GM12878 (cell line): Measurements from ENCODE around the gene EGFL8. TPM values are rescaled to one million over a fixed set of nuclear protein-coding genes. Genes with fewer than 3 reads are reported as not detected.
A peak's percentile ranks its signal among the peaks of the same experiment; 100 is the strongest.

ENCODE experiments used
- ATAC-seq: fragments of 200-7000 bp; cut with Tn5 transposase; 3 replicates; pipeline ENCODE4 v1.9.1; 2020; ENCODE audit warnings: mild to moderate bottlenecking, moderate library complexity
- BruUV-seq: library from RNA; stranded (reverse); fragments of 400-500 nt; replicated peaks from 2 replicates; lab custom pipeline; 2021; lab: Mats Ljungman, UMichigan
- CTCF ChIA-PET: fragments of 300-600 bp; sonication (Branson Sonifier 250); formaldehyde crosslinking; extraction: SDS; loops from one replicate; lab custom pipeline; 2021; ENCODE audit warnings: inconsistent platforms; lab: Yijun Ruan, JAX
- POLR2A ChIA-PET: fragments of 350-600 bp; formaldehyde crosslinking; extraction: SDS; loops from one replicate; lab custom pipeline; 2021; ENCODE audit warnings: inconsistent platforms; lab: Charles Lee
- RAD21 ChIA-PET: fragments of 300-600 bp; sonication (Branson Sonifier 250); formaldehyde crosslinking; loops from one replicate; lab custom pipeline; 2023; ENCODE audit warnings: antibody characterized with exemption; ENCODE audit not compliant: unreplicated experiment; lab: Charles Lee
- SMC1A ChIA-PET: fragments of 300-600 bp; sonication (Branson Sonifier 250); formaldehyde crosslinking; loops from one replicate; lab custom pipeline; 2023; ENCODE audit not compliant: unreplicated experiment, uncharacterized antibody; lab: Charles Lee
- DNase-seq: peaks from one replicate; pipeline ENCODE4 v3.0.0-alpha.2; 2011; ENCODE audit warnings: low read depth, low spot score
- FAIRE-seq: peaks from 3 replicates; lab custom pipeline; 2011; peaks lifted over from hg19 to GRCh38; lab: Jason Lieb, UNC
- H2AFZ ChIP-seq: 2 replicates; pipeline ENCODE4 v1.6.0; 2011; ENCODE audit warnings: low read depth, low read length, control low read depth; ENCODE audit not compliant: control insufficient read depth
- H3K27ac ChIP-seq: 2 replicates; pipeline ENCODE4 v1.5.1; 2011; ENCODE audit warnings: control low read depth; ENCODE audit not compliant: control insufficient read depth, insufficient read depth
- H3K27me3 ChIP-seq, 2 experiments: replicated peaks in 1 of 2; 2 replicates each; pipeline versions ENCODE4 v1.6.0 to v1.6.1; 2011; ENCODE audit warnings: low read length in 1 of 2; ENCODE audit not compliant: control insufficient read depth in 2 of 2, insufficient read depth in 2 of 2
- H3K36me3 ChIP-seq, 2 experiments: 2 replicates each; pipeline ENCODE4 v1.5.1; 2011; ENCODE audit warnings: low read length in 1 of 2; ENCODE audit not compliant: control insufficient read depth in 2 of 2, insufficient read depth in 2 of 2
- H3K4me1 ChIP-seq: 2 replicates; pipeline ENCODE4 v1.6.1; 2011; ENCODE audit warnings: mild to moderate bottlenecking, low read length, moderate library complexity, mixed read lengths; ENCODE audit not compliant: control insufficient read depth, insufficient read depth
- H3K4me2 ChIP-seq: 2 replicates; pipeline ENCODE4 v1.6.0; 2011; ENCODE audit warnings: control low read depth; ENCODE audit not compliant: control insufficient read depth, insufficient read depth
- H3K4me3 ChIP-seq: fragments of 200-600 bp; sonication (generic); 2 replicates; pipeline ENCODE4 v1.5.1; 2016
- H3K79me2 ChIP-seq: 2 replicates; pipeline ENCODE4 v1.6.0; 2011; ENCODE audit warnings: low read length; ENCODE audit not compliant: control insufficient read depth, insufficient read depth
- H3K9ac ChIP-seq: 2 replicates; pipeline ENCODE4 v1.8.0; 2011; ENCODE audit warnings: low read length, control low read depth, mixed read lengths; ENCODE audit not compliant: control insufficient read depth, insufficient read depth
- H3K9me3 ChIP-seq: replicated peaks from 3 replicates; pipeline ENCODE4 v1.5.1; 2011; ENCODE audit warnings: mild to moderate bottlenecking, low read length; ENCODE audit not compliant: control insufficient read depth, insufficient read depth
- H4K20me1 ChIP-seq: 2 replicates; pipeline ENCODE4 v1.6.0; 2011; ENCODE audit not compliant: control insufficient read depth, insufficient read depth
- ATF7 ChIP-seq: fragments of 450-650 bp; IDR thresholded peaks from 2 replicates; pipeline ENCODE4 v1.6.1; 2016; ENCODE audit warnings: low read depth, mild to moderate bottlenecking
- CBX5 ChIP-seq: sonication (generic); IDR thresholded peaks from 2 replicates; pipeline ENCODE4 v1.6.1; 2016; ENCODE audit warnings: low read depth, moderate library complexity, mild to moderate bottlenecking, inconsistent platforms
- EED ChIP-seq: sonication (generic); IDR thresholded peaks from 2 replicates; pipeline ENCODE4 v1.6.1; 2016; ENCODE audit warnings: antibody characterized with exemption, low read depth
- EZH2 ChIP-seq: IDR thresholded peaks from 2 replicates; pipeline ENCODE4 v1.6.1; 2012; ENCODE audit warnings: low read depth, mild to moderate bottlenecking, control low read depth, inconsistent platforms, low read length, borderline replicate concordance; ENCODE audit not compliant: control insufficient read depth
- FOS ChIP-seq: IDR thresholded peaks from 3 replicates; pipeline ENCODE4 v1.6.1; 2011; ENCODE audit warnings: borderline replicate concordance; ENCODE audit not compliant: insufficient read length; ENCODE audit errors: extremely low read depth
- IKZF1 ChIP-seq: fragments of 450-650 bp; conservative IDR thresholded peaks from 2 replicates; pipeline ENCODE4 v1.6.1; 2017; ENCODE audit warnings: antibody characterized with exemption, mild to moderate bottlenecking
- KLF5 ChIP-seq: fragments of 450-650 bp; IDR thresholded peaks from 2 replicates; pipeline ENCODE4 v1.6.1; 2014; ENCODE audit warnings: mild to moderate bottlenecking; ENCODE audit not compliant: partially characterized antibody
- NFXL1 ChIP-seq: fragments of 450-650 bp; IDR thresholded peaks from 2 replicates; pipeline ENCODE4 v1.6.1; 2017; ENCODE audit warnings: antibody characterized with exemption, mild to moderate bottlenecking, borderline replicate concordance
- RAD21 ChIP-seq: IDR thresholded peaks from 2 replicates; pipeline ENCODE4 v1.6.1; 2011; ENCODE audit warnings: mild to moderate bottlenecking, low read depth, low read length, moderate library complexity; ENCODE audit not compliant: insufficient read depth
- RELA ChIP-seq: fragments of 450-650 bp; IDR thresholded peaks from 2 replicates; pipeline ENCODE4 v1.8.0; 2014; ENCODE audit warnings: borderline replicate concordance; ENCODE audit not compliant: partially characterized antibody
- SIN3A ChIP-seq: IDR thresholded peaks from 2 replicates; pipeline ENCODE4 v1.6.1; 2012; ENCODE audit warnings: low read depth, low read length, improper control_type of control experiment
- SMARCA5 ChIP-seq: fragments of 450-650 bp; IDR thresholded peaks from 2 replicates; pipeline ENCODE4 v1.6.1; 2017; ENCODE audit warnings: mild to moderate bottlenecking
- SMC3 ChIP-seq: IDR thresholded peaks from 2 replicates; pipeline ENCODE4 v1.6.1; 2011; ENCODE audit warnings: low read length, improper control_type of control experiment, borderline replicate concordance
- WGBS: methylation state at CpG from one replicate; pipeline ENCODE4 v1.1.6; 2016; ENCODE audit warnings: low lambda C conversion rate; ENCODE audit not compliant: insufficient replicate concordance, insufficient coverage; ENCODE audit errors: missing lambda C conversion rate; 5-methylcytosine and 5-hydroxymethylcytosine counted together
- in situ Hi-C: fragments of 300-500 bp; cut with MboI; formaldehyde crosslinking; loops from 9 replicates; pipeline ENCODE4 v1.14.3; 2018; ENCODE audit warnings: mixed read lengths
- intact Hi-C: fragments of 100-400 bp; cut with micrococcal nuclease; formaldehyde crosslinking; loops from one replicate; pipeline ENCODE4 v1.14.2; 2022; ENCODE audit not compliant: unreplicated experiment
- polyA plus RNA-seq, 11 experiments: library from polyadenylated mRNA; depleted of rRNA in 4 of 11; unstranded in 6 of 11; stranded (reverse) in 5 of 11; fragments of >200 nt; fragmentation: Nextera tagmentation in 4 of 11; fragmentation: Illumina TruSeq in 1 of 11; extraction: Ambion mirVana in 4 of 11; extraction: Trizol in 1 of 11; gene quantifications; 1 replicate in 1 of 11; 2 replicates in 10 of 11; pipeline versions ENCODE4 v1.2.1 to v1.2.3, GENCODE V29; 2011 to 2016; ENCODE audit warnings: inconsistent platforms in 2 of 11, missing spikeins in 2 of 11, low read depth in 1 of 11
- total RNA-seq, 4 experiments: library from RNA; depleted of rRNA in 3 of 4; stranded (reverse); fragments of >200 nt in 3 of 4; fragmentation: Illumina TruSeq in 1 of 4; extraction: Trizol in 1 of 4; gene quantifications; 2 replicates each; pipeline versions ENCODE4 v1.2.1 to v1.2.3, GENCODE V29; 2013 to 2021
- TF ChIP-seq, protein P1 (sequence below), 3 experiments: IDR thresholded peaks in 2 of 3; conservative IDR thresholded peaks in 1 of 3; 2 replicates each; pipeline ENCODE4 v1.5.1; 2011; ENCODE audit warnings: low read depth in 3 of 3, low read length in 3 of 3, mild to moderate bottlenecking in 3 of 3, control low read depth in 2 of 3, moderate library complexity in 2 of 3, inconsistent platforms in 1 of 3, mixed read lengths in 1 of 3; ENCODE audit not compliant: control insufficient read depth in 2 of 3, insufficient read depth in 1 of 3; ENCODE audit errors: extremely low read depth in 1 of 3
- TF ChIP-seq, protein P2 (sequence below): fragments of 450-650 bp; IDR thresholded peaks from 2 replicates; pipeline ENCODE4 v1.6.1; 2017; ENCODE audit warnings: mild to moderate bottlenecking, moderate library complexity

The EGFL8 gene
- total and polyA plus RNA-seq, 10 of the 15 experiments (the other 5 are each of a cell fraction or from before 2014, with no cell fraction given): 0.07 to 3.5 (median 1.4) TPM

DNA sequence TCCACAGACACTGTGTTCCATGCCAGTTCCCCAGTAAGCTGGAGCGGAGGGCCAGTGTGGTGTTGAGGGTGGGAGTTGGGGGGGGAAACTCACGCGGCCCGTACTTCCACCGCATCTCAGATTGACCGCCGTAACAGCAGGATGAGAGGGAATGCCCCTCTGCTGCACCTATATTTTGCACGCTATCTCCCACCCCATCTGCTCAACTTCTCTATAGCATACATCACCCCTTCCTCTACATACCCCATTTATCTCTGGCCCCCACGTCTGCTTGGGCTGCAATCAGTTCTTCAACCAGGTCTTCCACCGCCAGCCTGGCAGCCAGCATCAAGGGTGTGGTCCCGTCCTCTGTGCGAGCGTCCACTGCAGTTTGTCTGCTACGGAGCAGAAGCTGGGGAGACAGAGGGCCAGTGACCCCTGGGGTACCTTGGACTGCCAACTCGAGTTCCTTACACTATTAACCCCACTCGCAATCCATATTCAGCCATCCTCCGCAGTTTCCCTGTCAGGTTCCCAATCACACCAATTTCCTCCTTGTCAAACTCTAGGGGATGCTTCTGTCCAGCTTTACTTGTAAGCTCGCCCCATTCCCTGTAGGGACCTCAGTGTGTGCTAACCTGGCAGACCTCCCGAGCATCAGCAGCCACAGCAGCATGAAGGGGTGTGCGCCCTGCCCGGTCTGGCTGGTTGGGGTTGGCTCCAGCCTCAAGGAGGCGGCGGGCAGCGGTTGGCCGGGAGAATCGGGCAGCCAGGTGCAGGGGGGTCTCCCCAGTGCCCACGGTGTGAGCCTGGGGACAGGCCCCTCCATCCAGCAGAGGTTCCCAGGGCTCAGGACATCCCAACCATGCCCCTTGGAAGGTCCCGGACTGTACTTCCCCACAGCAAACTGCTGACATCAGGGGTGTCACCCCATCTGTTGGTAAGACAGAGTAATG lies 32.6 kb downstream of the EGFL8 start:
- Histone ChIP-seq H3K4me1 (peaks cover 26% of the 10 kb centered on the region), H3K27ac (peak overlapping the region; percentile 99), H2AFZ (peak overlapping the region; percentile 84), H3K79me2 (peaks cover 16% of the 10 kb centered on the region), H3K4me3 (peak overlapping the region; percentile 76), H3K36me3 (no peaks in the 10 kb centered on the region), H3K9me3 (no peaks in the 10 kb centered on the region), H4K20me1 (no peaks in the 10 kb centered on the region), H3K4me2 (peak overlapping the region; percentile 79), H3K9ac (peak overlapping the region; percentile 100), H3K27me3 (no peaks in the 10 kb centered on the region)
- ChIA-PET SMC1A (interaction anchor here (0.6 to 1.1 kb wide), 4 partner anchors 11 to 589 kb away, joined by 3 to 4 read pairs (median 3); no protein-coding TSS in a partner anchor), POLR2A (interaction anchor here (0.5 to 1.6 kb wide), 9 partner anchors 8 to 1215 kb away, joined by 3 to 6 read pairs (median 5); partner anchors contain the start of genes AGPAT1, ATF6B and PSMB8), RAD21 (interaction anchor here (1.8 kb wide), 1 partner anchor 68 kb away, joined by 6 read pairs; no protein-coding TSS in a partner anchor), CTCF (interaction anchor here (0.6 to 1.5 kb wide), 6 partner anchors 18 to 201 kb away, joined by 3 to 4 read pairs (median 3); no protein-coding TSS in a partner anchor)
- no TSS peak for BruUV-seq
- ATAC-seq: no peak
- in situ Hi-C loops: no loop called here
- 21% methylated on average over 28 of the region's 28 CpGs for WGBS
- intact Hi-C loops: loop anchor here (5.0 kb wide), 1 partner anchor 40 kb away; no protein-coding TSS in a partner anchor
- no peak for DNase-seq
- no peak for FAIRE-seq
- TF ChIP-seq IKZF1 (peak; percentile 63), RELA (peak; percentile 35), SMC3 (peak; percentile 13; the same call in 1 of the 2 replicates), KLF5 (no peak), ATF7 (peak; percentile 0; the same call in 1 of the 2 replicates), CBX5 (no peak), FOS (no peak), NFXL1 (no peak), SIN3A (no peak), EZH2 (no peak), EED (peak; percentile 43; the same call in 1 of the 2 replicates), SMARCA5 (peak; percentile 23; the same call in 1 of the 2 replicates), RAD21 (peak; percentile 6; the same call in 1 of the 2 replicates)
- TF ChIP-seq, protein P1, sequence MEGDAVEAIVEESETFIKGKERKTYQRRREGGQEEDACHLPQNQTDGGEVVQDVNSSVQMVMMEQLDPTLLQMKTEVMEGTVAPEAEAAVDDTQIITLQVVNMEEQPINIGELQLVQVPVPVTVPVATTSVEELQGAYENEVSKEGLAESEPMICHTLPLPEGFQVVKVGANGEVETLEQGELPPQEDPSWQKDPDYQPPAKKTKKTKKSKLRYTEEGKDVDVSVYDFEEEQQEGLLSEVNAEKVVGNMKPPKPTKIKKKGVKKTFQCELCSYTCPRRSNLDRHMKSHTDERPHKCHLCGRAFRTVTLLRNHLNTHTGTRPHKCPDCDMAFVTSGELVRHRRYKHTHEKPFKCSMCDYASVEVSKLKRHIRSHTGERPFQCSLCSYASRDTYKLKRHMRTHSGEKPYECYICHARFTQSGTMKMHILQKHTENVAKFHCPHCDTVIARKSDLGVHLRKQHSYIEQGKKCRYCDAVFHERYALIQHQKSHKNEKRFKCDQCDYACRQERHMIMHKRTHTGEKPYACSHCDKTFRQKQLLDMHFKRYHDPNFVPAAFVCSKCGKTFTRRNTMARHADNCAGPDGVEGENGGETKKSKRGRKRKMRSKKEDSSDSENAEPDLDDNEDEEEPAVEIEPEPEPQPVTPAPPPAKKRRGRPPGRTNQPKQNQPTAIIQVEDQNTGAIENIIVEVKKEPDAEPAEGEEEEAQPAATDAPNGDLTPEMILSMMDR (IDR thresholded peaks at IDR 0.05 in 2 of 3, conservative IDR thresholded peaks at IDR 0.05 in 1 of 3; ENCODE audit: control insufficient read depth in 2 of 3, extremely low read depth in 1 of 3, insufficient read depth in 1 of 3, low read depth in 3 of 3, low read length in 3 of 3): peak in 1 of 3 experiments; percentile 27; a peak in 1 of 6 replicates
- TF ChIP-seq, protein P2, sequence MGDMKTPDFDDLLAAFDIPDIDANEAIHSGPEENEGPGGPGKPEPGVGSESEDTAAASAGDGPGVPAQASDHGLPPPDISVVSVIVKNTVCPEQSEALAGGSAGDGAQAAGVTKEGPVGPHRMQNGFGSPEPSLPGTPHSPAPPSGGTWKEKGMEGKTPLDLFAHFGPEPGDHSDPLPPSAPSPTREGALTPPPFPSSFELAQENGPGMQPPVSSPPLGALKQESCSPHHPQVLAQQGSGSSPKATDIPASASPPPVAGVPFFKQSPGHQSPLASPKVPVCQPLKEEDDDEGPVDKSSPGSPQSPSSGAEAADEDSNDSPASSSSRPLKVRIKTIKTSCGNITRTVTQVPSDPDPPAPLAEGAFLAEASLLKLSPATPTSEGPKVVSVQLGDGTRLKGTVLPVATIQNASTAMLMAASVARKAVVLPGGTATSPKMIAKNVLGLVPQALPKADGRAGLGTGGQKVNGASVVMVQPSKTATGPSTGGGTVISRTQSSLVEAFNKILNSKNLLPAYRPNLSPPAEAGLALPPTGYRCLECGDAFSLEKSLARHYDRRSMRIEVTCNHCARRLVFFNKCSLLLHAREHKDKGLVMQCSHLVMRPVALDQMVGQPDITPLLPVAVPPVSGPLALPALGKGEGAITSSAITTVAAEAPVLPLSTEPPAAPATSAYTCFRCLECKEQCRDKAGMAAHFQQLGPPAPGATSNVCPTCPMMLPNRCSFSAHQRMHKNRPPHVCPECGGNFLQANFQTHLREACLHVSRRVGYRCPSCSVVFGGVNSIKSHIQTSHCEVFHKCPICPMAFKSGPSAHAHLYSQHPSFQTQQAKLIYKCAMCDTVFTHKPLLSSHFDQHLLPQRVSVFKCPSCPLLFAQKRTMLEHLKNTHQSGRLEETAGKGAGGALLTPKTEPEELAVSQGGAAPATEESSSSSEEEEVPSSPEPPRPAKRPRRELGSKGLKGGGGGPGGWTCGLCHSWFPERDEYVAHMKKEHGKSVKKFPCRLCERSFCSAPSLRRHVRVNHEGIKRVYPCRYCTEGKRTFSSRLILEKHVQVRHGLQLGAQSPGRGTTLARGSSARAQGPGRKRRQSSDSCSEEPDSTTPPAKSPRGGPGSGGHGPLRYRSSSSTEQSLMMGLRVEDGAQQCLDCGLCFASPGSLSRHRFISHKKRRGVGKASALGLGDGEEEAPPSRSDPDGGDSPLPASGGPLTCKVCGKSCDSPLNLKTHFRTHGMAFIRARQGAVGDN: no peak
